Right forelimb (tissue), 1 donor: ENCODE measurements around the gene BRD3OS.
"Not testable (repeated sequence)": the region's sequence is repeated elsewhere in the genome, so short reads cannot be mapped to it uniquely, and the experiment has no call there.

Source experiments
- DNase-seq: peaks from one replicate; pipeline ENCODE4 v3.0.0-alpha.2; 2018

BRD3OS gene, protein sequence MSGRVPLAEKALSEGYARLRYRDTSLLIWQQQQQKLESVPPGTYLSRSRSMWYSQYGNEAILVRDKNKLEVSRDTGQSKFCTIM

DNA sequence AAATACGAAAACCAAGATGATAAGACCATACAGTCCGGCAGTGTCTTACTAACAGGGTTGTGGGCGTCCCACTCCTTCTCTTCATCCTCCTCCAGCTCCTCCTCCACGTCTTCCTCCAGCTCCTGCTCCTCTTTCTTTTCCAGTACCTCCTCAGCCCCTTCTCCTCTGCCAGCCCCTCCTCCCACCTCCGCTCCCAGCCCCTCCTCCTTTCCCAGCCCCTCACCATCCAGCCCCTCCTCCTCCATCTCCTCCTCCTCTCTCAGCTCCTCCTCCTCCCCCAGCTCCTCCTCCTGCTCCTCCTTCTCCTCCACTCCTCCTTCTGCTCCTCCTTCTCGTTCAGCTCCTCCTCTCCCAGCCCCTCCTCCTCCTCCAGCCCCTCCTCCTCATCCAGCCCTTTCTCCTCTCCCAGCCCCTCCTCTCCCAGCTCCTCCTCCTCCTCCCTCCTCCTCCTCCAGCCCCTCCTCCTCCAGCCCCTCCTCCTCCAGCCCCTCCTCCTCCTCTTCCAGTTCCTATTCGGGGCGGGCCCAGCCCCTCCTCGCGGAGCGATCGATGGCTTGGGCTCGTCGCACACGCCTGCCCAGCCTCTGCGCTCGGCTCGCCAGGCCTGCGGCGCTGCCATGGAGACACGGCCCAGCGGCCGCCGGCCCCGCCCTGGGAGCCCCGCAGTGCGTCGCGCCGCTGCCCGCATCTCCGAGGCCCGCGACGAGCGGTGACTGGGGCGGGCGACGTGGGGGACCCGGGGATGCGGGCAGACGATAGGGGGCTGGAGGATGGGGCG lies at the start of gene BRD3OS:
Gene BRD3OS (plus strand): TSS at position 654 of the 778 bp plus-strand sequence. CDS start 1,267 bp downstream, outside the sequence.
- DNase-seq, result peak; percentile 99

DNA sequence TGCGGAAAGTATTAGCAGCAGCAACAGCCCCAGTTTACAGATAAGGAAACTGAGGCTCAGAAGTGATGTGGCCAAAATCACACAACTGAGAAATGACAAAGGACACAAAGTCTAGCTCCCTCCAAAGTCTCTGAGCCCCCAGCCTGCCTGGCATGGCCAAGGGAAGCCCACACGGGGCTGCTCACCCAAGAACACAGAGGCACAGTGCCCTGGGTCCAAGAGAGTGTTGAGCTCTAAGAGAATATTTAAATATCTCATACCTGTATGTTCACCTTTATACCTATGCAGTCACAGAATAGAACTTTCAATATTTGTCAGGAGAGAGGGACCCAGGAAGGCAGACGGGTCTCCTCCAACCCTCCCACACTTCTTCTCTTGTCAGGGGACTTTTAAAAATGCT lies 49.8 kb upstream of the BRD3OS start:
- no peak for DNase-seq

DNA sequence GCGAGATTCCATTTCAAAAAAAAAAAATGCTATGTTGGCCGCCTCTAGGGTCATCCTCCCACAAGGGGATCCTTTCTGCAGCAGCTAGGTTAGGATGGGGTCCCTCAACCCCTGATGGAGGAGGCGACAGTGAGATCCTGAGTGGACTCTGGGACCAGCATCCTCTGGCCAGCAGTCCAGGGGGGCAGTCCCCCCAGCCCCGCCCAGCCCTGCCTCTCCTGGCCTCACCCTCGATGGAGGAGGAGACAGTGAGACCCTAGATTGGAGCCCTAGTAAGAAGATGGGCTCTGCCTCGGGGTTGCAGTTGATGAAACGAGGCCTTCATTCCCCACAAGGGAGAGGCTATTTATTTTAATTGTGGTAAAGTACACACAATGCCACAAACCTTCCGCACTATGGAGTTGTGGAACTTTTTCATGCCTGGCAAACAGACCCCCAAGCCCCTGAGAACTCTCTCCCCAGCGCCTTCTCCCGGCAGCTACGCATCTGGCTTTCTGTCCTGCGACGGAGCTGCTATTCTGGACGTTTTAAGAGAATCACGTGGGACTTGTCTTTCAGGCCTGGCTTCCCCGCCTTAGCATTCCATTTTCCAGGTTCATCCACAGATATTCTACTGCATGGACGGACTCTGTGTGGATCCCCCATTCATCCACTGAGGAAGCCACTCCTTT lies 49.0 kb upstream of the BRD3OS start:
- no peak for DNase-seq

DNA sequence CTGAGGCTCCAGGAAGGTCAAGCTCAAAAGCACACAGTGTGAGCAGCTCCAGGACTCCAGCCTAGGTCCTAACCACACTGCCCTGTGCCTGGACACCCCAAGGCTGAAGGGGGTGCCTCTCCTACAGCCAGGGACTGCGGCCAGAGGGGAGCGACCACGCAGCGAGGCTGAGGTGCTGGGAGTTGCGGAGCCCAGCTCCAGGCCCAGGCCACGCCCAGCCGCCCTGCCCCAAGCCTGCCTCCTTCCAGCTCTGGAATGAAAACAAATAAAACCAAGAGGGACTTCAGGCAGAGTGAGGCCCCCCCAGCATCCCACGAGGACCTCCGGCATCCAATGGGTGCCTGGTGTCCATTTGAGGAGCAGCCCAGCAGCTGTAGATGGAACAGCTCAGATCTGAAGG lies 48.4 kb upstream of the BRD3OS start:
- DNase-seq, result no peak

DNA sequence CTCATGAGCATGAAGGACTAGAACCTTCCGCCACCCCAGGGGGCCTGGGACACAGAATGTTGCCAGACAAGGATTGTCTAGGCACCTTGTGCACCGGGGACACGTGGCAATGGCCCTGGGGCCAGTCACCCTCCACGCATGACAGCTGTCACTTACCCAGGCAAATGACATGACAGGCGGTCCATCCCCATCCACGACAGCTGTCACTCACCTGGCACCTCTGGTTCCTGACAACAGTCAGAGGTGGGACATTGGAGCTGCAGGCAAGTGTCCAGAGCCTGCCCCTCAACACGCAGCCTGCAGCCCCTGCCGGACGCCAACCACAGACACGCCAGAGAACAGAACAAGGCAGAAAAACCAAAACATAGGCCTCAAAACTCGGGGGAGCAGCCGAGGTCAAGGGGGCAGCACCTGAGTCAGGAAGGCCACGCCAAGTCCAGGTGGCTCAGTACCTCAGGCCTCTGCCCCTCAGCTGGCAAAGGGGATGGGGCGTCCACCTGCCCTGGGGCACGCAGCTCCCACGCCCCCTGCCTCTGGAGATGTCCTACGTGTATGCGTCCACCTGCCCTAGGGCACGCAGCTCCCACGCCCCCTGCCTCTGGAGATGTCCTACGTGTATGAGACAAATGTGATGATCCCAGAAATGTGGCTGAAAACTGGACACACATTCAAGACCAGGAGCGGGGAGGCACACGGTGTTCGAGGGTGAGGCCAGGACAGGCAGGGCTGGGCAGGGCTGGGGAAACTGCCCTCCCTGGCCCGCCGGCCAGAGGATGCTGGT lies 47.7 kb upstream of the BRD3OS start:
- DNase-seq, result no peak

DNA sequence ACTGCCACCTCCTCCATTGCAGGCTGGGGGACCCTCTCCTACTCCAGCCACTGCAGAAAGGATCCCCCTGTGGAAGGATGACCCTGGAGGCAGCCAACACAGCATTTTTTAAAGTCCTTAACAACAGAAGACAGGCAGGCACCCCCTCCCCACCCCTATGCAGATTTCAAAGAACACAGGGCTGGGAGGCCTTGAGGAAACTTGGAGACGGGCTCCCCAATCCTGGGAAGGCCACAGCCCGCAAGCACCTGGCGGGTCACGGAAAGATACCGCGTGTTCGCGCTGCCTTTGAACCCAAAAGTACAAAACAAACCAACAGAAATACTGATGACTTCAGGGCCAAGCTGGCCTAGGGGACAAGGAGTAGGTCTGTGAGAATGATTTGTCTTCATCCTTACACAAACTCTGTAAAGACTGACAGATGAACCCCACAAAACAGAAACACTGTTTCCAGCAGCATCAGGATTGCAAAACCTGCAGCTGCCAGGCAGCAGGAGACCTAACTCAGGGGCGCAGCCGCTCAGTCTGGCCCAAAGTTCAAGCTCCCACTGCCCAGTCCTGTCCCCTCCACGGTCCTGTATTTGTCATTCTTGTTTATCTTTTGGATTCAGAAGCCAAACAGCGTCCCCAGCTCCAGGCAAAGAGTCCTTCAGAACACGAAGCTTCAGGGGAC lies 46.9 kb upstream of the BRD3OS start:
- DNase-seq, result no peak

DNA sequence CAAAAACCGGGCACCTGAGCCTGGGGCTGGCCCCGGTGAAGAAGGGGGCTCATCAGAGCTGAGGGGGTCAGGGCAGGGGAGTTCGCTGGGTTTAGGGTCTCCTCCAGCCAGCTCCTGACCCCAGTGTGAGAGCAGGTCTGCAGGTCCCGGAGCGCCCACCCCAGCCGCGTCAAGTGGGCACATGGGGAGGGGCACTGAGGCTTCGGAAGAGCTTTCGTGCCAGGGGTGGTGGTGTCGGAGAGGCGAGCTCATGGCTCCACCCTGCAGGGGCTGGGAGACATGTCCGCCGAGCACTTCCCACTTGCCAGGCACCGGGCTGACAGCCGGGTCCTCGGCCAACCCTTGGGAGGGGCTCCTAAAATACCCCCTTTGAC lies 46.4 kb upstream of the BRD3OS start:
- DNase-seq, result no peak

DNA sequence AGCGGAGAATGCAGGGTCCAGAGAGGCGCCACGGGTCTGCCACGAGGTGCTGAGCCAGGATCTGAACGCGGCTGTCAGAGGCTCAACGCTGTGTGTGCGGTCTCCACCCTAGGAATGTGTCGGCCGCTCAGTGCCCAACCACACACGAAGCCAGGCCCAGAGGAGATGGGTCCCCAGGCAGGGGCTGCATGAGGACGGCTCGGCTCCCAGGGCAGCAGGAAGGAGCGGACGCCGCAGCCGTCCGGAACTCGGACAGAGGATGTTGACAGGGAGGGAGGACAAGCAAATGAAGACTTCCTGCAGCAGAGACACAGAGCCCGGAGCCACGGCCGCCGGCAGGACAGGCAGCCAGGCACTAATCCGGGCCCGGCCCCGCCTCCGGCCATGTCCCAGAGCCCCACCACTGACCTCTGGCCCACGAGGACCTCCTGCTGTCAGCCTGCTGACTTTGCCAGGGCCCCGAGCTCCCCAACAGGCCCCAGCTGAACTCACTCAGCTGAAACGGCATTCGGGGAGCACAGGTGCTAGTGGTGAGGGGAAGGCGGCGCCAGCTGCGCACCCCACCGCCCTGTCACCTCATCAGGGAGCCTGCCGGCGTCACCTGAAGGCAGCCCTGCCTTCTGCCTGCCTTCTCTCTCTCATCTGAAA lies 45.9 kb upstream of the BRD3OS start:
- DNase-seq, result peak; percentile 69

DNA sequence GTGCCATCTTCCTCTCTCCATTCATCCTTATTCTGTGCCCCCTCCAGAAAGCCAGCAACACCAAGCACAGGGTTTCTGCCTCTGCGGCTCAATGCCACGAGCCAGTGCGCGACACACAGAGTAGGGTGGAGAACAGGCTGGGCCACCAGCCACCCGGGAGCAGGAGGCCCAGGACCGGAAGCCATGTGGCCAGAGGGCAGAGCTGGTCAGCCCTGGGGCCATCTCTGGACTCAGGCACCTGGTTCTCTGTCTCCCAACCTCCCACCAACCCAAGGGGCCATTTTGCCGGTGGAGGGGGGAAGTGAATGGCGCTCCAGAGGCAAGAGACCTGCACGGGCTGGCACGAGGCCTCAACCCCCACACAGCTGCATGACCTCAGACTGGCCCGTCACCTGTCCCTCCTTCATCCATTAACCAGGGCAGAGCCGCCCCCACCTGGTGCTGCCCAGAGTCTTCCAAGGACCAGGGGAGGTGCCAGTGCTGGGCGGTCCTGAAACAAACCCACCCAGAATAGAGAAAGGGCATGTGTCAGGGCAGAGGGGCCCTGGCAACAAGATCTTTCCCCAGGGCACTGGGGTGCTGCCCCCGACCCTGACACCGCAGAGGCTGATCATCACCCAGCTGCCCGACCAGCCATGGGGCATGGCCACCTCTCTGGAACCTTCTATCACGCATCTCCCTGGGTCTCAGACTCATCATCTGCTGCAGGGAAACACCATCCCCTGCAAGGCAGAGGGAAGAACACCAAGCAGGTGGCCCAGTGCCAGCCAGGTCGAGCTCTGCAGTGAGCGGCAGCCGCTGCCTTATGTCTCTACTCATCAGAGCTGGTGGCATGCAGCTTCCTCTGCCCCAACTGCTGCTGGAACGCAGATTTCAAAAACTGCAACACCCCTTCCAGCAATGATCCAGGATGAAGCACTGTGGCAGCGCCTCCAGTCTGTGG lies 45.1 kb upstream of the BRD3OS start:
- no peak for DNase-seq

DNA sequence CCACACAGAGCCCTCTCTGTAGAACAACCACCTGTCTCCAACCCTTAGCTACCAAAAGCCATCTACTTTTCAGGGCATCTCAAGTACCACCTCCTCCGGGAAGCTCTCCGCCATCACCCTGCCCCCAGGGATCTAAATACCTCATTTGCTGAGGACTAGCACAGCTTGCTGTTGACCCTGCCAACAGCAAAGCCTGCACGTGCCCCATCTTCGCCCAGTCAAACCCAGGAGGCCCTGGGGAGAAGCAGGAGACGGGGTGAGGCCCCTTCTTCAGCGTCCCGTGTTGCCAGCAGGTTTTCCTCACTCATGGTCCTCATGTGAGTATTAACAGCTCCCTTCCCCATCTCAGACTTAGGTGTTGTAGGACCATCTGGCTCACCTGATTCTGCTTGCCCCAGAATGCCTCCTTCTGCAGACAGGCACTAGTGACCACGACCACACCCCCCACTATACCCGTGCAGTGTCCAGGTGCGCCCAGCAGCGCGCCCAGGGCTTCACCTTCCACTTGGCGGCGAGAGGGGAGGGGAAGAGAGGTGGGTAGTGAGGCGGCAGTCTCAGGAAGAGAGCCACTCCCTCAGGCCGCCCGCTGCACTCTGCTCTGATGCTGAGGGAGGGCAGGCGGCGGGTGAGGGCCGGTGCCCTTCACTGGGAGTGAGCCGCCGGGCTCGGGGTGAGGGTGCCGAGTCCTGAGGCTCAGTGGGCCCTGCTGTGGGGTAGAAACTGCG lies 44.3 kb upstream of the BRD3OS start:
- DNase-seq, result no peak

DNA sequence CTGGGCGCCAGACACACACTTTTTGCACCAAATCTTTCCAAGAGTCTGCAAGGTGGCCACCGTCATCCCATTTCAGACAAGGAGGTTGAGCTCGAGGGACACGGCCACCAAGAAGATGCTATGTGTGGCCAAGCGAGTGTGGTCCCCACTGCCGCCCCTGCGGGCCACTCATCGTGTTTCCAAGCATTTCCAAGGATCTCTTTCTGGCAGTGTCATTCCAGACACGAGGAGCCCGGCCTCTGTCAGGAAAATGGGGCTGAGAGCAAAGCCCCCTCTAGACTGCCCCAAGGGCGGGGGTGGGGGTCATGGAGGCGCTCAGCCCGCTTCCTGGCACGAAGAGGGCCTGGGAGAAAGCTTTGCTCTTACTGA lies 43.7 kb upstream of the BRD3OS start:
- no peak for DNase-seq

DNA sequence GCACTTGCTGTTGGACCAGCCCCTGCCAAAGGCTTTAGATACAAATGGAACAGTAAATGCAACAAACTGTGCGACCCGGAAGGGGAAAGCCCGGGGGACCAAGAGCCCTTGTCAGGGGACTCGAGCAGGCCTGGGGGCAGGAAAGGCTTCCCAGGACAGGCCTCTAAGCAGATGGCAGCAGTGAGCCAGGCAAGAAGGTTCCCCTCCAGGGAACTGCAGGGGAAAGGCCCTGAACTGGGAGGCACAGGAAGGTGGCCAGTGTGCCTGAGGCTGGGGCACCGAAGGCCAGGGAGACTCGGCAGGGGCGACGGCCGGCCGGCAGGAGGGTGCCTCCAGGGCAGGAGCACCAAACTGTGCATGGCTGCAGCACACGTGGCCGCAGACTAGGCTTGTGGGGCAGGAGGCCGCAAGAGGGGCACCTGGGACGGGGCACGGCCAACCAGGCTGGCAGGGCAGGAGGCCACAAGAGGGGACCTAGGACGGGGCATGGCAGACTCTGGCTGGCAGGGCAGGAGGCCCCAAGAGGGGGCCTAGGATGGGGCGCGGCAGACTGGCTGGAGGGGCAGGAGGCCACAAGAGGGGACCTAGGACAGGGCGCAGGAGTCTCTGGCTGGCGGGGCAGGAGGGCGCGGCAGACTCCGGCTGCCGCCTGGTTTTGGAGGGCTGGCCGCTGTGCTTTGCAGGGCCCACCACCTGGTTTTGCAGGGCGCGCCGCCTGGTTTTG lies 43.2 kb upstream of the BRD3OS start:
- no peak for DNase-seq

DNA sequence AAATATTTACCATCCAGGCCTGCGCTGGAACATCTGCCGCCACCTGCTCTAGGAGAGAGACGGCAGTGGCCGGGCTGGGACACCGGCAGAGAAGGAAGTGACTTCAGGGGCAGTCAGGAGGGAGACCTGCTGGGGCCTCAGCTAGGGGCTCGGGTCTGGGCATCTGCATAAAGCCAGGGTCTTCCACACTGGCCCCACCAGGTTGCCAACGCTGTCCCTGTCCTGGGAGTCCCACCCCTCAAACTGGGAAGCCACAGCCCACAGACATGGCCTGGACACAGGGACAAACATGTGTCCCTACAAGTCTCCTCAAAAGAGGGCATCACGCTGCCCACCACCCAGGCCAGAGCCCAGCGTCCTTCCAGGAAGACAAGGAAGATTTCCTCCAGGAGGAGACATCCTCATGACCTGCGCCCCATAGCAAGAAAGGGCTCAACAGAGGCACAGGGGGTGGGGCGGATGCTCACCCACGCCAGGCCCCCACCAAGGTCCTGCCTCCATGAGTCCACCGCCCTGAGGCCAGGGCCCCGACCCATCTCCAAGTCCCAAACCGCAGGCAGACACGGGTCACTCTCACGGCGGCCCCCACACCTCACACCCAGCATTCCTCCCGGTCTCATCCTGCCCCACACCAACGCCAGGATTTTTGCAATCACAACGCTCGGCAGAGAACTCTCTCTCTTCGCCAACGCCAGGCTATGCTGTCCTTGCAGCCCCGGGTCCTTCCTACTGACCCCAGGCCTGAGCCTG lies 42.1 kb upstream of the BRD3OS start:
- DNase-seq, result no peak

DNA sequence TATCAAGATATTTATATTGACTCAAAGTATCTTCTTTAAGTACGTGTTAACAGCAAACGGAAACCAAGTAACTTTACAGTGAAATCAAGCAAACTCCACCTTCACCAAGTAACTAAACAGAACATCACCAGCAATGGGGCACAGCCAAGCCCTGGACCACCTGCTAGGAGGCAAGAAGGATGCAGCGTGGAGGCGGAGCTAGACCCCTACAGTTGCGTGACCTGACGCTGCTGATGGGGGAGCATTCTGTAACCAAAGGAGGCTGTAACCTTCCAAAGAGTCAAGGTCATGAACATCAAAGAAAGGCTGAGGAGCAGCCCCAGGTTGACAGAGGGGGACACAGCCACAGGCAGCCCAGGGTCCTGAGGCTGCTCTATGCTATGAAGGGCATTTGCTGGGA lies 39.2 kb upstream of the BRD3OS start:
- no peak for DNase-seq

DNA sequence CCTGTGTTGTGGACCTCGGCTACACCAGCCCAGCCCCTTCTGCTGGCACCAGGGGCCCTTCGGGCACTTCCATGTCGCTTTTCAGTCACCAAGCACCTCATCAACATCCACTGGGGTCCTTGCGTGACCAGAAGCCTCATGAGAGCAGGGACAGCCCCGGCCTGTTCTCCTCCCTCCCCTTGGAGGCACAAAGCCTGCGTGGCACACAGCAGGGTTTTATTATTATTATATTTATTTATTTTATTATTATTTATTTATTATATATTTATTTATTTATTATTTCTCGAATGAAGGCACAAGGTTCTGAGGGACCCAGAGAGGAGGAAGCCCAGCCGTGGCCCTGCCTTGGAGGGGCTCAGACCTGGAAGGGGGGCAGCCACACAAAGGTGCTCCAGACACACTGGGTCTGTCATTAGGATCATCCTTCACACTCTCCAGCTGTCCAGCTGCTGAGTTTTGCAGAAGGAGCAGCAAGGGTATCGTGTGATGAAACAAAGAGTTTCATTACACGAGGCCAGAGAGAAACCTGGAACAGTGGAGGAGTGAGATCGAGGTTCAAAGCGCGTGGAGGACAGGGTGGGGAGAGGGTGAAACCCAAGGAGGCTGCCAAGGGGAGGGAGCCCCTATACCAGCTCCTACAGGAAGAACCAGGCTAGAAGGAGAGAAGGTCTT lies 38.4 kb upstream of the BRD3OS start:
- DNase-seq, result no peak

DNA sequence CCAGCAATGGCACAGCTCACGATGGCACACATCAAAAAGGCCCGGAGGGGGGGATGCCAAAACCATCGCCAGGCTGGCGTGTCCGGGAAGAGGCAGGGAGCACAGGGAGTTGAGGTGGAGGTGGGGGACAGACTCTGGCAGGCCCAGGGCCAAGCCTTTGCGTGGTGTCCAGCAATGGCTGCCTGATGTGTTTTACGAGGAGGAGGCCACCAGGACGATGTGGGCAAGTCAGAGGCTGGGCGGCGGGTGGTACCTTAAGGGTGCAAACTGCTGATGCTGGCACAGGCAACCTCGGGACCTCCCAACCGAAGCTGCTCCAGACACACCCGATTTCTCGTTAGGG lies 37.9 kb upstream of the BRD3OS start:
- no peak for DNase-seq

DNA sequence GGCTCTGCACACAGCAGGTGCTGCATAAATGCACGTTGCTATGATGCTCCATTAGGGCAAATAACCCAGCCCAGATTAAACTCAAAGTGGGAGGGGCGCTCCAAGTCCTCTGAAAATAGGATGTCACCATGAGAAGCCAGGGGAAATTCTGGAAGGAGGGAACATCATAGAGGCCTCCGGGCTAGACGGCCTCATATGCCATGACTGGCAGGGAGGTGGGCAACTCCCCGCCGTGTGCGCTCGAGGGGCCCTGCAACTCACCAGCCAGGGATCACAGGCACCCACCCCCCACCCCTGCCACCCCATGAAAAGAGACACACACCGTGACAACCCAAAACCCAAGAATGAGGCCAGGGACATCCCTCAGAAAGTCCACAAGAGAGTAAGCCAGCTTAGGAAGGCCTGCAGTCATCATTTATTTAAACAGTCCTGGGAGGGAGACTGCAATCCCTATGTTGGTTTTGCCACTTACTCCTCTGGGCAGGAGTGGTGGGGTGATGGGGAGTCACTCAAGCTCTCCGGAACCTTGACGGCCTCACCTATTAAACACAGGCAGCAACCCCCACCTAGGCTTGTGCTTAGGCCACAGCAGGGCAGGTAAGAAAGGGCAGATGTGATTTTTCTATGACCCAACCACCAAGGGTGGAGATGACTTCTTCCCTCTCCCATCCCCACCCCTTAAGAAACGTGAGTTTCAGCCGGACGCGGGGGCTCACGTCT lies 37.2 kb upstream of the BRD3OS start:
- DNase-seq, result no peak

DNA sequence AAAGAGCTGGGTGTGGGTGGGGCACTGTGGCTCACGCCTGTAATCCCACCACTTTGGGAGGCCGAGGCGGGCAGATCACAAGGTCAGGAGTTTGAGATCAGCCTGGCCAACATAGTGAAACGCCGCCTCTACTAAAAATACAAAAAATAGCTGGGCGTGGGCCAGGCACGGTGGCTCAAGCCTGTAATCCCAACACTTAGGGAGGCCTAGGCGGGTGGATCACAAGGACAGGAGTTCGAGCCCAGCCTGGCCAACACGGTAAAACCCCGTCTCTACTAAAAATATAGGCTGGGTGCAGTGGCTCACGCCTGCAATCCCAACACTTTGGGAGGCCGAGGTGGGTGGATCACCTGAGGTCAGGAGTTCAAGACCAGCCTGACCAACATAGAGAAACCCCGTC lies 36.5 kb upstream of the BRD3OS start:
- DNase-seq, result not testable (repeated sequence)
